Stimulated activated naive B cell treated with anti-CD40 and anti-IgM and Interleukin-4, amounts not matched to agents 10 μg/mL and 1 μg/mL and 100 μg/mL, for 72 hours (primary cell): ENCODE measurements around the gene MRPS6.
A peak's percentile ranks its signal among the peaks of the same experiment; 100 is the strongest.

Experiments used
- ATAC-seq, 2 donors: fragments of 150-1000 bp; cut with Tn5 transposase; replicated peaks; 2 replicates each; pipeline ENCODE4 v1.10.0; 2021; ENCODE audit warnings: moderate library complexity in 1 of 2
- DNase-seq: peaks from one replicate; pipeline ENCODE4 v3.0.0; 2021
- H3K27ac Mint-ChIP-seq: one replicate; pipeline ENCODE4 v1.8.0; 2022; ENCODE audit warnings: mild to moderate bottlenecking, mixed read lengths
- H3K27me3 Mint-ChIP-seq, 2 donors: one replicate each; pipeline ENCODE4 v1.8.0; 2022; ENCODE audit warnings: mixed read lengths in 2 of 2
- H3K36me3 Mint-ChIP-seq, 2 donors: one replicate each; pipeline ENCODE4 v1.8.0; 2022; ENCODE audit warnings: mixed read lengths in 2 of 2, mild to moderate bottlenecking in 1 of 2
- H3K4me1 Mint-ChIP-seq, 2 donors: one replicate each; pipeline ENCODE4 v1.8.0; 2022; ENCODE audit warnings: mixed read lengths in 2 of 2, mild to moderate bottlenecking in 1 of 2
- H3K4me3 Mint-ChIP-seq, 2 donors: one replicate each; pipeline ENCODE4 v1.8.0; 2022; ENCODE audit warnings: mild to moderate bottlenecking in 2 of 2, mixed read lengths in 2 of 2, moderate library complexity in 1 of 2
- H3K9me3 Mint-ChIP-seq, 2 donors: one replicate each; pipeline ENCODE4 v1.8.0; 2022; ENCODE audit warnings: mixed read lengths in 2 of 2, mild to moderate bottlenecking in 1 of 2

The MRPS6 gene

DNA sequence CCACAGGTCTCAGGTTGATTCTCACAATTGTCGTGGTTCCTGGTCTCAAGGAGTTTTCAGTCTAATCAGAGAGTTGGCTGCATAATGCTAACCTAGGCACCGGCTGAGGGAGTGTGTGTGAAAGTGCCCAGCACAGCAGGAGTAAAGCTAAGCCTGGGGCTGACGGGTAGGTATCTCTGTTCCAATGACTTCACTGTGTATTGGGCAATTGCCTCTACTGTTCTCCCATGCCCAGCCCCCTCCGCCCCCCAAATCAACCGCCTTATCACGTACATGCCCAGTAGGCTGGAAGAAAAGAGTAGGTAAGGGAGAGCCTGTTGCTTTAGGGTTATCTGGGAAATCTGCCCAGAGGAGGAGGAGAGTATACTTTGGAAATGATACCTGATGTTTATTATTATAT is 54.7 kb downstream of the MRPS6 start:
- H3K27me3 Mint-ChIP-seq: no peaks in the 10 kb centered on the region
- no peak overlapping the region for H3K4me3 Mint-ChIP-seq
- ATAC-seq (no peak), DNase-seq (no peak)
- H3K9me3 Mint-ChIP-seq: peaks cover 0 to 3% of the 10 kb centered on the region in 2 donors
- H3K36me3 Mint-ChIP-seq: peaks cover 36 to 81% of the 10 kb centered on the region in 2 donors
- H3K27ac Mint-ChIP-seq: peak overlapping the region; percentile 42
- H3K4me1 Mint-ChIP-seq: peaks cover 50 to 56% of the 10 kb centered on the region in 2 donors

DNA sequence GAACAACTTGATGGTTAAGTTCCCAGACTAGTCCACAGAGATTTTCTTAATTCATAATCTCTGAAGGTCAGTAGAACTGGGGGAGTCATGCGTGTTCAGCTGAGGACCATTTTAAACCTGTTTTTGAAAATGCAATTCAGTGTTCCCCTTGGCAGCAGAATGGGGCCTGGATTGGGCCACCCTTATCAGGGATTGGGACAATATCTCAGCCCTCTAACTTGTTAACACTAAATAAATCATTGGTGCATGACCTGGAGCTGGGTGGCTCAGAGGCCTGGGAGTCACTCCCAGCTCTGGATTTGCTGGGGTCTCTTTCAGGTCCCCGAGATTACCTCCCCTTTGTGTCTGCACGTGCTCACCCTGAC is 55.3 kb downstream of the MRPS6 start:
- peaks cover 56 to 59% of the 10 kb centered on the region in 2 donors for H3K4me1 Mint-ChIP-seq
- peaks cover 41 to 81% of the 10 kb centered on the region in 2 donors for H3K36me3 Mint-ChIP-seq
- DNase-seq (no peak), ATAC-seq (no peak)
- no peaks in the 10 kb centered on the region for H3K27me3 Mint-ChIP-seq
- no peak overlapping the region for H3K4me3 Mint-ChIP-seq
- H3K27ac Mint-ChIP-seq: no peak overlapping the region
- H3K9me3 Mint-ChIP-seq: peaks cover 4 to 7% of the 10 kb centered on the region in 2 donors

DNA sequence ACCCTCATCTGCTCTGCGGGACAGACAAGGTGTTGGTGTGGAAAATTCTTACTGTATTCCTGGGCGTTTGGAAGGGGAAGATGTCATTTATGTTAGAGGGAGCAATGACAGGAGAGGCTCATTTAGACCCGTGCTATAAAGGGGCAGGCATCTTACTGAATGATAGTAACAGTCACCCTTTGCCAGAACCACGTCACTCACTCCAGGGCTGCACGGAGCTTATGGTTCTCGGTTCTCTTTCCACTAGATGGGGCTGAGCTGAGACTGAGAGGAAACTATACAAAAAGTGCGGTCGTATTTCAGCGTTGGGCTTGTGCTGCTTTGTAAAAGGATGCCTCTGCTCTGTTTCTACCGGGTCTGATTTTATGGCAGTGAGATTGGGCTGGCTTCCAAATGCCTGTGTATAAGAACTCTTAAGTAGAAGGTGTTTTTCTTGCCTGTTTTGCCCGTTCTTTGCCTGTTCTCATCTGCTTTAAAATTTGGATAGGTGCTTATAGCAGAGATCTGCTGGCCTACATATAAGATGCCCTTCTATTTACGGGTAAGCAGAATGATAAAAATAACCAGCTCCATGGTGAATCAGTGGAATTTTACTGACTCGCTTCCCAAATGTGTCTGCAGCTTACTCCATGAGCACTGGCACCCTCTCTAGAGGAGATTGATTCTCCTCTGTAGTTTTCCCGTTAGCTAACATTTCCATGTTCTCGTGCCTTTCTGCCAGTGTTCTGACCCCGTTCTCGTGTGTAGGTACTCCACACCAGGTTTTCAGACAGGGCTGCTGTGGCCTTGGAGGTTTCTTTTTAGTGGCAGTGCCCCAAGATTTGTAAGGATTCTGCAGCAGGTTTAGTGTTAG is 55.9 kb downstream of the MRPS6 start:
- H3K4me3 Mint-ChIP-seq: no peak overlapping the region
- H3K36me3 Mint-ChIP-seq: peaks cover 44 to 79% of the 10 kb centered on the region in 2 donors
- peaks cover 6 to 9% of the 10 kb centered on the region in 2 donors for H3K9me3 Mint-ChIP-seq
- H3K27me3 Mint-ChIP-seq: no peaks in the 10 kb centered on the region
- no peak for DNase-seq
- peaks cover 56 to 59% of the 10 kb centered on the region in 2 donors for H3K4me1 Mint-ChIP-seq
- ATAC-seq: peak; percentile 80 to 85
- H3K27ac Mint-ChIP-seq: no peak overlapping the region

DNA sequence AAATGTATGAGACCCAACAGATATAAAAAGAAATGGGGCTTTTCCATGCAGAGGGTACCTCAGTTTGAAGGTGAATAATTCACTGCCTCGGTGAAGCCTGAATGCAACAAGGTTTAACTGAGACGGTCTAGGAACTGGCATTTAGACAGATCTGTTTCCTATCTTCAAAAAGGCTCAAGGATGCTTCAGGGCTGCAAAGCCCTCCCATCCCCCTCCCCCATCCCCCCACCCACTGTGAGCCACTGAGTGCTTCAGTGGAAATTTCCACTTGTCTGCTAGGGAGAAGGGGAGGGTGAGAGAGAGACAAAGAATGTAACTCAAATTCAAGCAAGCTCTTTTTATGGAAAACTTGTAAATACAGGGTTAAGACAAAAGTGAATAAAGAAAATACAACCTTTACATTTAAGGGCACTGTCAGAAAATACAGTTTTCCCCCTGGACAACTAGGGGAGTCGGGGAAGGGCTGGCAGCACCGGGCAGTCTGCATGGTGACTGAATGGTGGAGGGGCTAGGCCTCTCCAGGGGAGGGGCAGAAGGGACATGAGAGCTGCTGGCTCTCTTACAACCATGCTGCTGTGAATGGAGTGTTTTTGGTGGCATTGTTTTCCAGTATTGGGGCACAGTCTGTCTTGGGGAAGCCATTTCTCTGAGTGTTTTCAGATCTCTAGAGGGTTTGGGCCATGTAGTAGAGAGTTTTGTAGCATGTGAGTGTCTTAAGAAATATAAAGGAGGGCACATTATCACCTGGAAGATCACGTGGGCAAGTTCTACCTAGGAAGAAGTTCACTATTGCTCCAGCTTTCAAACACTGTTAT is 56.7 kb downstream of the MRPS6 start:
- H3K27ac Mint-ChIP-seq: peak overlapping the region; percentile 16
- H3K9me3 Mint-ChIP-seq: peaks cover 6 to 8% of the 10 kb centered on the region in 2 donors
- ATAC-seq: peak in 1 of 2 donors; percentile 8
- no peak for DNase-seq
- H3K27me3 Mint-ChIP-seq: no peaks in the 10 kb centered on the region
- peaks cover 52 to 63% of the 10 kb centered on the region in 2 donors for H3K4me1 Mint-ChIP-seq
- no peak overlapping the region for H3K4me3 Mint-ChIP-seq
- peaks cover 44 to 79% of the 10 kb centered on the region in 2 donors for H3K36me3 Mint-ChIP-seq

DNA sequence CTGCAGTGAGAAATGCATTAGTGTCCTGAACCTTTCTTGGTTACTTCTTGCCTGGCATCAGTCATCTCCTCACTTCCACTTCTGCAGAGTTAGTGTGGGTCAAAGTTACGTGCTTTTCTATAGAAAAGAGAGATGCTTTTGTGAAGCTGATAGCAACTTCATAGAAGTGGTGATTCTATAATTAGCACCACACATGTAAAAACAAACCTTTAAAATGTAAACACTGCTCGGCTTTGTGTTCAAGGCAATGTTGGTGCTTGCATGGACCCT is 57.3 kb downstream of the MRPS6 start:
- DNase-seq (no peak), ATAC-seq (peak in 1 of 2 donors; percentile 69)
- no peak overlapping the region for H3K4me3 Mint-ChIP-seq
- no peaks in the 10 kb centered on the region for H3K27me3 Mint-ChIP-seq
- peaks cover 6 to 8% of the 10 kb centered on the region in 2 donors for H3K9me3 Mint-ChIP-seq
- H3K36me3 Mint-ChIP-seq: peaks cover 46 to 82% of the 10 kb centered on the region in 2 donors
- peaks cover 52 to 65% of the 10 kb centered on the region in 2 donors for H3K4me1 Mint-ChIP-seq
- H3K27ac Mint-ChIP-seq: peak overlapping the region; percentile 42

DNA sequence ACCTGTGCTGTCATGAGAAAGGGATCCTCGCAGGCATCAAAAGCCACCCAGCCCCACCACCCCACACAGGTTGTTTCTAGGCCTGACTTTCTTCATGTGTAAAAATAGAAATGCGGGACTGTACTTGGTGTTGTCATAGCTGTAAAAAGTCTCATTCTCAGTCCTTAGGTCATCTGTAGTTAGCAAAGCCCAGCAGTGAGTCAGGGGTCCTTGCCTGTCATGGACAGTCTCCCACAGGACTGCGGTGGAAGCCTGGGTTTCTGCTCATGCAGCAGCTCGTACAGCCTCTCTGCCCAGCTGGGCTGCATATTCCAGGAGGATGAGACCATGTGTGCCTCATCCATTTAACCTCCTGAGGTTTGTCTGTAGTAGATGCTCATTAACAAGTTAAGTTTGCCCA is 58.2 kb downstream of the MRPS6 start:
- Mint-ChIP-seq H3K36me3 (peaks cover 53 to 82% of the 10 kb centered on the region in 2 donors), H3K4me3 (no peak overlapping the region), H3K9me3 (peaks cover 6 to 8% of the 10 kb centered on the region in 2 donors), H3K27me3 (no peaks in the 10 kb centered on the region), H3K27ac (no peak overlapping the region), H3K4me1 (peaks cover 47 to 65% of the 10 kb centered on the region in 2 donors)
- DNase-seq: no peak
- no peak for ATAC-seq

DNA sequence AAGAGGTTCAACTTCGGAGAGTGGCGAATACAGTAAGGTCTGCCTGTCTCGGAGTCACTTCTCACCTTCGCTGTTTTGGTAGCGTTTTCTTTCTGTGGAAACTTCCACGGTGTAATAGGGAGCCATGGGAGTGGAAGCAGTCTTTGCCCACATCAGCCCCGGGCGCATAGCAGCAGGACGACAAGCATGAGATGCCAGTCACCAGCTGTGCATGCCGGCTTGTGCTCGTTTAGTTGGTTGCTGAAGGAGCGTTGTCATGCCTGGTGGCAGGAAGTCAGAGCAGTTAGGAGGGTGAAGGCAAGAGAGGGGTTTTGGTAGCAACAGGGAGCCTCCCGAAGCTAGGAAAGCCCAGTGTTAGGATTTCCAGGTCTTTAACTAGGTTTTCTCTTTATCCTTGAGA is 58.8 kb downstream of the MRPS6 start:
- H3K36me3 Mint-ChIP-seq: peaks cover 56 to 81% of the 10 kb centered on the region in 2 donors
- peaks cover 49 to 65% of the 10 kb centered on the region in 2 donors for H3K4me1 Mint-ChIP-seq
- H3K4me3 Mint-ChIP-seq: no peak overlapping the region
- H3K27me3 Mint-ChIP-seq: no peaks in the 10 kb centered on the region
- no peak for ATAC-seq
- no peak overlapping the region for H3K27ac Mint-ChIP-seq
- peaks cover 6 to 10% of the 10 kb centered on the region in 2 donors for H3K9me3 Mint-ChIP-seq
- DNase-seq: no peak

DNA sequence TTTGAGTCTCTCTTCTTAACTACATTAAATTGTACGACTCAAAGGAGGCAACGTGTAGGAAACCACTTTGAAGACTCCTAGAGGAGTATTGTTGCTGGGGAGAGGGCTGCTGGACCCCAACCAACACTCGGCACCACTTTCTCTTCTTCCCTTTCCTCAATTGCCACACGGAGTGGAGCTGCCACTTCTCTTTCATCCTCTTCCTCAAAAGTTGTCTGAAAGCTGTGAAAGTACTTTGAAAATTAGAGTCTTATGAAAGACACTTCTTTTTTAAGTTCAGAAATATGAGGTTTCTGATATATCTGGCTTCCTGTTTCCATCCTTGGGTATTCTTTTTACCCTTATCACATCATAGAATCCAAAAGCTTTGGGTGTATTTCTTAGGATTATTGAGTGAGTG is 59.5 kb downstream of the MRPS6 start:
- Mint-ChIP-seq H3K27ac (peak overlapping the region; percentile 38), H3K4me1 (peaks cover 46 to 63% of the 10 kb centered on the region in 2 donors), H3K36me3 (peaks cover 55 to 79% of the 10 kb centered on the region in 2 donors), H3K27me3 (no peaks in the 10 kb centered on the region), H3K9me3 (peaks cover 6 to 10% of the 10 kb centered on the region in 2 donors), H3K4me3 (no peak overlapping the region)
- DNase-seq: no peak
- ATAC-seq: no peak

DNA sequence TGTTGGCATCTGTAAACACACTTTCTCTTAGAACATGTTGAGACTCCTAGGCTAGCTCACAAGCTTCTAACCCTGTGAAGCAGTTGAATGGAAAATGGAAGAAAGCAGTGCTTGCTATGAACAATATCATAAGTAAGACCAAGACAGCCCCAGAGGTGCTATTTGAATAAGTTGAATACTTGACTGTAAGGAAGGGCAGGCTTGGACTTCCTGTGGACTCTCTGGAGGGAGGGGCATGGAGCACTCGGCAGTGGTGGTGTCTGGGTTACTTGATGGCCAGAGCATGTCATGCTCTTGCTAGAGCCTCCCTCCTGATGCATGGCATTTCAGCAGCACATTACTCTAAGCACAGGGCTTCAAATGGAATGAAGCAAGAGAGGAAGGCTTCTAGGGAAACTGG is 60.0 kb downstream of the MRPS6 start:
- peaks cover 56 to 79% of the 10 kb centered on the region in 2 donors for H3K36me3 Mint-ChIP-seq
- H3K9me3 Mint-ChIP-seq: peaks cover 6 to 10% of the 10 kb centered on the region in 2 donors
- peak in 1 of 2 donors; percentile 29 for ATAC-seq
- H3K27me3 Mint-ChIP-seq: no peaks in the 10 kb centered on the region
- DNase-seq: no peak
- H3K4me3 Mint-ChIP-seq: no peak overlapping the region
- peaks cover 45 to 59% of the 10 kb centered on the region in 2 donors for H3K4me1 Mint-ChIP-seq
- no peak overlapping the region for H3K27ac Mint-ChIP-seq

DNA sequence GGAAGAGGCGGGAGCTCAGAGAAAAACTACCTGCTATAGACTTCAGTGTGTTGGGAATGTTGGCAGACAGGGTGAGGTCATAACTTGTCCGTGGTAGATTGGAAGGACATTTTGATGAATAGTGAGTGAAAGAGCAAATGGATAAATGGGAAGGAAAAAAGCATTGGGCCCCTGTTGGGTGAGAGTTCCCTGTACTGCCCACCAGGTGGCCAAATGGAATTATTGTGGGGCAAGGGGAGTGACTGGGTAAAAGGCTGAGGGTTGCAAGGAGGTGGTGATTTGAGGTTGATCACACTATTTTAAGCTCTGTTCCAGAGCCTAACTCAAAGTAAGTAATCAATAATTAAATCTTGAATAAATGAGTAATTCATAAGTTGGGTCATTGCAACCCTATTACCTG is 60.4 kb downstream of the MRPS6 start:
- H3K4me1 Mint-ChIP-seq: peaks cover 44 to 57% of the 10 kb centered on the region in 2 donors
- DNase-seq: no peak
- H3K4me3 Mint-ChIP-seq: no peak overlapping the region
- no peak for ATAC-seq
- H3K27ac Mint-ChIP-seq: no peak overlapping the region
- H3K27me3 Mint-ChIP-seq: no peaks in the 10 kb centered on the region
- H3K9me3 Mint-ChIP-seq: peaks cover 6 to 10% of the 10 kb centered on the region in 2 donors
- H3K36me3 Mint-ChIP-seq: peaks cover 54 to 77% of the 10 kb centered on the region in 2 donors

DNA sequence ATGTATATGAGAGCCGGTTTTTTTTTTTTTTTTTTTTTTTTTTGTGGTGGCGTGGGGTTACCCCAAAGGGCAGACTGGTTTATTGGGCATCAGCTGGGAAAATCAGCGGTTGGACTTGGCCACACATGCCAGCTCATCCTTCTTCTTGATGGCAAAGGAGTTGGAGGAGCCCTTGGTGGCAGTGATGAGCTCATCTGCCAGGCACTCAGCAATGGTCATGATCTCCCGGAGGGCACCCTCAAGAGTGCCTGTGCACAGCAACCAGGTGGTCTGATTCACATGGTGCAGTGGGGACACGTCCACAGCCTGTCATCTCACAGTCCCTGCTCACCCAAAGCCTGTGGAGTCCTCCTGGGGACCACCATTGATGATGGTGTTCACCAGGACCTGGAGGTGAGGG is 62.0 kb downstream of the MRPS6 start:
- peaks cover 54 to 72% of the 10 kb centered on the region in 2 donors for H3K36me3 Mint-ChIP-seq
- ATAC-seq: no peak
- H3K27me3 Mint-ChIP-seq: no peaks in the 10 kb centered on the region
- peaks cover 6 to 10% of the 10 kb centered on the region in 2 donors for H3K9me3 Mint-ChIP-seq
- no peak for DNase-seq
- H3K4me3 Mint-ChIP-seq: no peak overlapping the region
- H3K4me1 Mint-ChIP-seq: peaks cover 32 to 47% of the 10 kb centered on the region in 2 donors
- H3K27ac Mint-ChIP-seq: no peak overlapping the region

DNA sequence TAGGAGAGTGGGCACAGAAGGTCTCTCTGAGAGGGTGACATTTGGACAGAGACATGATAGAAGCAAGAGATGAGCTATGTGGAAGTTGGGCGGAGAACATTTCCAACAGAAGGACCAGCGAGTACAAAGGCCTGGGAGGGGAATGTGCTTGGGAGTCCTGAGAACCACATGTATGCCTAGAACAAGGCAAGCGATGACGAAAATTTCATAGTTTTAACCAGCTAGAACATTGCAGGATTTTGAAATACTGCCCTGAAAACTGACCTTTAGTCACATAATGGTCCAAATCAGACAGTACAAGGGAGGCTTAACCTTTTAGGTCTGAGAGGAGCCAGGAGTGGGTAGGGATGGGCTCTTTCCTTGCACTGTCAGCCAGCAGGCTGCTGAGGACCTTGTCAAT is 68.0 kb downstream of the MRPS6 start:
- H3K4me1 Mint-ChIP-seq: peaks cover 11% of the 10 kb centered on the region in 2 donors
- no peak overlapping the region for H3K27ac Mint-ChIP-seq
- H3K27me3 Mint-ChIP-seq: no peaks in the 10 kb centered on the region
- peaks cover 59 to 75% of the 10 kb centered on the region in 2 donors for H3K36me3 Mint-ChIP-seq
- DNase-seq (no peak), ATAC-seq (no peak)
- H3K4me3 Mint-ChIP-seq: no peak overlapping the region
- H3K9me3 Mint-ChIP-seq: peaks cover 6 to 7% of the 10 kb centered on the region in 2 donors

DNA sequence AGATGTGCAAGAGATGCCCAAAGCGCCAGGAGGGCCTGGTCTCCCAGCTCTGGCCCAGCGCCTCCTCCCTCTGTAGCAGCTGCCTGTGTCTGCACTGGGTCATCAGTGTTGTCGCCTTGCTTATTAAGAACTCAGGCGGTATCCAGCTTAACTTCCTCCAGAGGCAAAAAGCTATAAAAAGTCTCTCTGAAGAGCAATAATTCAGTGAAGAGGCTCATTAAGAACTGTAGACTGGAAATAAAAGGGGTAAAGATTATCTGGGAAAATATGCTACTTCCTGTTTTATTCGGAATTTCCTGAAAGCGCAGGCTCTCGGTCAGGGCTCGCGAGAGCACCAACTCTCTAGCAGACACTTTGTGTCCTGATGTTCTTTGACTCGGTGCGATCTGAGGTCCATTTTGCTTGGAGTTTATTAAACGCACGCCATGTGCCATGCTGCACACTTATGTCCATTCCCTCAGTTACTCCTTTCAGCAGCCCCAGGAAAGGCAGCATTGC is 70.4 kb downstream of the MRPS6 start:
- no peak for ATAC-seq
- H3K27ac Mint-ChIP-seq: no peak overlapping the region

DNA sequence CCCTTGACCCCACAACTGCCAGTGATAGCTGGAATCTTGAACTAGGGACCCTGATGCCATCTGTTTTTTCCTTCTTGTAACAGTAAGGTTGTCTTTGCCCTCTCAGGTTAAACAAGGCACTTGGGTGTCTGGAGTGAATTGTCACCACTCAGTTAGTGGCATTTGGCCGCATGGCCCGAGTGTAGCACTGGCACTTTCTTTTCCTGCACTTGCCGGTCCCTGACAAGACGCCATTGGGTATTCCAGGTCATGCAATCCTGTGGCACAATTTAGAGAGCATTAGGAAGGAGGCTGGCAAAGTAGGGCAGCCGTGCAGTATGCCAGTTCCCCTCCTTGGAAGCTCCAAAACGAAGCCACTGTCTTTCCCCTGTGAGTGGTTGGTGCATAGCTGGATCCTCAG is 70.8 kb downstream of the MRPS6 start:
- H3K27me3 Mint-ChIP-seq: no peaks in the 10 kb centered on the region
- DNase-seq (no peak), ATAC-seq (no peak)
- peaks cover 53 to 79% of the 10 kb centered on the region in 2 donors for H3K36me3 Mint-ChIP-seq
- no peak overlapping the region for H3K27ac Mint-ChIP-seq
- peaks cover 5 to 11% of the 10 kb centered on the region in 2 donors for H3K9me3 Mint-ChIP-seq
- peaks cover 14 to 18% of the 10 kb centered on the region in 2 donors for H3K4me1 Mint-ChIP-seq
- no peak overlapping the region for H3K4me3 Mint-ChIP-seq

More for the DNA sequence above, 70.4 kb downstream of the MRPS6 start:
- Mint-ChIP-seq H3K9me3 (peaks cover 5 to 11% of the 10 kb centered on the region in 2 donors), H3K4me3 (no peak overlapping the region), H3K4me1 (peaks cover 13 to 14% of the 10 kb centered on the region in 2 donors), H3K36me3 (peaks cover 53 to 77% of the 10 kb centered on the region in 2 donors), H3K27me3 (no peaks in the 10 kb centered on the region)
- DNase-seq: no peak
